NCI-H446 treated with DMSO at 0.1 percent for 48 hours (cell line): ENCODE measurements around the gene HEPH.
"Not testable (repeated sequence)": the region's sequence is repeated elsewhere in the genome, so short reads cannot be mapped to it uniquely, and the experiment has no call there.

ENCODE experiments used
- DNase-seq: peaks from one replicate; lab custom pipeline; 2025; lab: John Stamatoyannopoulos, UW

The HEPH gene

GRCh38 chrX:66163849-66164411 lies at the start of gene HEPH:
Gene HEPH, plus strand, starts transcription at chrX:66164247. Its CDS starts 6,324 bp downstream, at chrX:66170571.
- DNase-seq = no peak

- not testable (repeated sequence) for DNase-seq
Measured at GRCh38 chrX:66118722-66119121, 45.3 kb upstream of the HEPH start.

GRCh38 chrX:66121354-66121753 lies 42.7 kb upstream of the HEPH start:
- DNase-seq = not testable (repeated sequence)

GRCh38 chrX:66126662-66127061 lies 37.4 kb upstream of the HEPH start:
- no peak for DNase-seq

GRCh38 chrX:66130469-66130868 lies 33.6 kb upstream of the HEPH start:
- no peak for DNase-seq

GRCh38 chrX:66135284-66135683 lies 28.8 kb upstream of the HEPH start:
- DNase-seq = not testable (repeated sequence)

GRCh38 chrX:66142351-66142750 lies 21.7 kb upstream of the HEPH start:
- no peak for DNase-seq

- DNase-seq = no peak
Measured at GRCh38 chrX:66144258-66144657, 19.8 kb upstream of the HEPH start.

GRCh38 chrX:66149519-66149918 lies 14.5 kb upstream of the HEPH start:
- DNase-seq = no peak

- DNase-seq = no peak
Measured at GRCh38 chrX:66150163-66150562, 13.9 kb upstream of the HEPH start.

- DNase-seq = no peak
Measured at GRCh38 chrX:66162331-66162822, 1.7 kb upstream of the HEPH start.

GRCh38 chrX:66163447-66163846 lies 600 bp upstream of the HEPH start:
- no peak for DNase-seq

GRCh38 chrX:66164470-66164869 lies 423 bp downstream of the HEPH start:
- DNase-seq = no peak

- no peak for DNase-seq
Measured at GRCh38 chrX:66164931-66165330, 884 bp downstream of the HEPH start.

- DNase-seq = no peak
Measured at GRCh38 chrX:66166671-66167070, 2.6 kb downstream of the HEPH start.

- DNase-seq = no peak
Measured at GRCh38 chrX:66167431-66167830, 3.4 kb downstream of the HEPH start.

GRCh38 chrX:66176134-66176533 lies 12.1 kb downstream of the HEPH start:
- no peak for DNase-seq

GRCh38 chrX:66191563-66191962 lies 27.5 kb downstream of the HEPH start:
- DNase-seq = no peak

GRCh38 chrX:66193821-66194220 lies 29.8 kb downstream of the HEPH start:
- DNase-seq = no peak

GRCh38 chrX:66200050-66200664 lies 36.1 kb downstream of the HEPH start:
- DNase-seq = no peak

GRCh38 chrX:66200855-66201795 lies 37.1 kb downstream of the HEPH start:
- no peak for DNase-seq

GRCh38 chrX:66203114-66203513 lies 39.1 kb downstream of the HEPH start:
- no peak for DNase-seq

GRCh38 chrX:66221856-66222255 lies 57.8 kb downstream of the HEPH start:
- DNase-seq = no peak
